MG63 (cell line): ENCODE results near the gene SESN1. TPM values are rescaled to one million over a fixed set of nuclear protein-coding genes. Genes with fewer than 3 reads are reported as not detected.

Source experiments
- DNase-seq: peaks from one replicate; pipeline ENCODE4 v3.0.0-alpha.2; 2020
- H3K27me3 ChIP-seq: fragments of 250-450 bp; sonication (Bioruptor Pico); 2 replicates; pipeline ENCODE4 v1.5.1; 2020; ENCODE audit warnings: mild to moderate bottlenecking, moderate library complexity
- H3K36me3 ChIP-seq: fragments of 250-450 bp; sonication (Bioruptor Pico); 2 replicates; pipeline ENCODE4 v1.5.1; 2020; ENCODE audit warnings: mild to moderate bottlenecking, moderate library complexity
- H3K4me3 ChIP-seq: fragments of 250-450 bp; sonication (Bioruptor Pico); 2 replicates; pipeline ENCODE4 v1.5.1; 2020; ENCODE audit warnings: mild to moderate bottlenecking, moderate library complexity
- H3K9me3 ChIP-seq: fragments of 250-450 bp; sonication (Bioruptor Pico); 2 replicates; pipeline ENCODE4 v1.5.1; 2020; ENCODE audit warnings: mild to moderate bottlenecking, moderate library complexity
- total RNA-seq: library from RNA; depleted of rRNA; stranded (reverse); fragments of >200 nt; shearing (Covaris generic); gene quantifications from 2 replicates; pipeline ENCODE4 v1.2.3, GENCODE V29; 2014; ENCODE audit warnings: low replicate concordance

SESN1 gene
- total RNA-seq, 1 experiment from 2014 or later: 6.1 TPM

DNA sequence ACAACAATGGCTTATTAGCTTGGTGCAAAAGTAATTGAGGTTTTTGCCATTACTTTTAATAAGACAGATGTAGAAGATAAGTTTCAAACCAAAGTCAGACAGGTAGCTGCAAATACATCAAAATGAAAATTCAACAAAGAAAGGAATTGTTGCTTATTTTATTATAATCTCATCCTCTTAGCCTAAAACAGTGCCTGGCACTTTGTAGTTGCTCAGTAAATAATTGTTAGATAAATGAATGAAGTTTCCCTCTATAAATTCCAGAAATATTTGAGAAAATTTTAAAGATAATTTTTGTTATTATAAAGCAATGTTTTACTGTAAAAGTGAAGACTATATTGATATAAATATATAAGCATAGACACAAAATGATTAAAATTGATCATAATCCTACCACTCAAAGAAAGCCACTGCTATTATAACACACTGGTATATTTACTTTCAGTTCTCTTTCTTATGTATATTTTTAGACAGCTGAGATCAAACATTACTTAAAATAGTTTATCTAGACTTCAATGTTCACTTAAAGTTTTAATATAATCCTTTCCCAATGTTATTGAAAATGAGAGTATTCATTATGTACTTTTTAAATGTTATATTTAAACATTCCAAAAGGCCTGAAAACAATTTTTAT, 42.5 kb downstream of the SESN1 start:
- H3K9me3 ChIP-seq: no peaks in the 10 kb centered on the region
- no peaks in the 10 kb centered on the region for H3K36me3 ChIP-seq
- no peak overlapping the region for H3K4me3 ChIP-seq
- no peak for DNase-seq
- no peaks in the 10 kb centered on the region for H3K27me3 ChIP-seq

DNA sequence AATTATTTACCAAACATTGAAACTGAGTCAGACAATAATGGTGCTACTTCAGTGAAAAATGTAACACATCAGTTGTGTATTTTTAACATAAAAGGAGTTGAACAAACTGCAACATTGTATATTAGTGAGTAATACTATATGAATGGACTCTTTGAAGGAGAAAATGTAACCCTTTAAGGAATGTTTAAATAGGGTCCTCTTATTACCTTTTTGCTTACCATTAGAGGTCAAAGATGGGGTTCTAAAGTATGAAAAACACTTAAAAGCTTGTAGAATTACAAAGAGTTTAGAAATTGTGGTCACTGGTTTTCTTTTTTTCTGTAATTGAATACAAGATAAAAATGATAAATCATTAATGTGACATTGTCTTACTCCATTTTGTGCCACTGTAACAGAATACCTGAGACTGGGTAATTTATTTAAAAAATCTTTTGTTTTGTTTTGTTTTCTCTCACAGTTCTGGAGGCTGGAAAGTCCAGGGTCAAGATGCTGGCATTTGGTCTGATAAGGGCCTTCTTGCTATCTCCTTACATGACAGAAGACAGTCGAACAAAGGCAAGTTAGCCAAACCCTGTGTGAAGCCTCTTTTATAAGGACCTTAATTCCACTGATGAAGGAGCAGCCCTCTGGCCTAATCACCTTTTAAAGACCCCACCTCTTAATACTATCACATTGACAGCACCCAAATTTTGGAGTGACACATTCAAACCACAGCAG, 43.2 kb downstream of the SESN1 start:
- H3K27me3 ChIP-seq: no peaks in the 10 kb centered on the region
- no peak overlapping the region for H3K4me3 ChIP-seq
- no peak for DNase-seq
- H3K9me3 ChIP-seq: no peaks in the 10 kb centered on the region
- H3K36me3 ChIP-seq: no peaks in the 10 kb centered on the region

DNA sequence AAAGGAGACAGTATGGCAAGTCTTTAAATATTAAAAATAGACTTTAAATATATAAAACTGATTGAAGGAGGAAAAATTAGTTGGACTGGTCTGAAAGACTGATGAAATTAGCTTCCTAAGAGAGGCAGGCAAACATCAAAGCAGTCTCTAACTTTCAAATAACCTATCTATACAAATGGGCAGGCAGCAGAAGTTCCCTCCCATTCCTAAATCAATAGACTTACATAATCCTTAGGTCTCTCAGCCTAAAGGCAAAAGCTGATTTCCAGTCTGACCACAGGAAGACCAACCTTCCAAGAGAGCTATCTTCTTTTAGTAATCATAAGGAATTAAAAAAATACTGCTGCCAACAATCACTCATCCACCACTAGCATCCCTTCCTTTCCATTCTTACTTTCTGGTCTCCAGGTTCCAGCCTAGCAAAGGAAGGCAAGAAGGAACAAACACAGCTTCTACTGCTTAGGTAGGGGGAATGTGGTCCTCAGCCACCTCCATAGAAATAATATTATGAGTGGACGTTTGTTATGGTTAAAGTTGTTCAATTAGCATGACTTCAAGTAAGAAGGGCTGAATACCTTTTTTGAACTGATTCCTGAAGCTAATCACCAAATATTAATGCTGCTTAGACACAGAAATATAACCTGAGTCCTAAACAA, 44.1 kb downstream of the SESN1 start:
- DNase-seq: no peak
- no peak overlapping the region for H3K4me3 ChIP-seq
- H3K9me3 ChIP-seq: no peaks in the 10 kb centered on the region
- no peaks in the 10 kb centered on the region for H3K36me3 ChIP-seq
- H3K27me3 ChIP-seq: no peaks in the 10 kb centered on the region

DNA sequence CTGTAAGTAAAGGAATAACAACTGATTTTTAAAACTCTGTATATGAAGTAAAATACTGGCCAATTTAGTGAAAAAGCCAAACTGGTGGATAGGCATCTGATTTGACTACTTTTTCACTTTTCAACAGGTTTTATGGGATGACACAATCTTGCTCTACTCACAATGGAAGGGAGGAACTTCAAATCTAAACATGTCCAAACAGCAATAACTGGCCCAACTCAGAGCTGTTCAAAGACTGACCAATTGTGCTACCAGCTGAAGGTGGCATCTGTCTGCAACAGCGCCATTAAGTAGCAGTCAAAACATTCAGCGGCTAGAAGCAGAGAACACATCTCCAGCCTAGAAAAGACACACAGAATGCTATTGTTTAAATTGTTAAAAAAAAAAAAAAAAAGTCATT, 44.6 kb downstream of the SESN1 start:
- no peaks in the 10 kb centered on the region for H3K36me3 ChIP-seq
- H3K4me3 ChIP-seq: no peak overlapping the region
- H3K27me3 ChIP-seq: no peaks in the 10 kb centered on the region
- DNase-seq: no peak
- no peaks in the 10 kb centered on the region for H3K9me3 ChIP-seq

DNA sequence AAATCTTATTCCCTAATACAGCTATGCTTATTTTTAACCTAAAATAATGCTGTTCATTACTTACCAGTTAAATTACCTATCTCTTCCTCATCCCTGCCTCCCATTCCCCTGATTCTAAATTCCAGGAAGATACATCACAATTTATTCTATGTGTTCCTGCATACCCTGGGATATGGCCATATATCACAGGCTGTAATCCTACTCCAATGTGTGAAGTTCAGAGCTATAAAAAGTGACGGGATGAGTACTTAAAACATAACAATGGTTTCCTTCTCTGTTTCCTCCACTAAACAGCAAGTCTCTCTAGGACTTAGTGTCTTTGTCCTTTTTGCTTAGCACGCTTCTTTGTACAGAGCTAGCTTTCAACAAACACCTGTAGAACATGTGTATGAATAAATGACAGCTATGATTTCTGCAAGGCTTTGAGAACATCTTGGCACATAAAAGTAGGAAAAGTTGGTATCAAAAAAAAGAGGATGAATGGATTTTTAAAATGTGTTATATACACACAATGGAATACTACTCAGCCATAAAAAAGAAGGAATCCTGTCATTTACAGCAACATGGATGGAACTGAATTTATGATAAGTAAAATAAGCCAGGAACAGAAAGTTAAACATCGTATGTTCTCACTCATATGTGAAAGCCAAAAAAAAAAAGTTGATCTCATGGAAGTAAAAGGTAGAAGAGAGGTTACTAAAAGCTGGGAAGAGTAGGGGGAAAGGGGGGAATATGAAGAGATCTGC, 45.8 kb downstream of the SESN1 start:
- Histone ChIP-seq H3K4me3 (no peak overlapping the region), H3K9me3 (no peaks in the 10 kb centered on the region), H3K36me3 (no peaks in the 10 kb centered on the region), H3K27me3 (no peaks in the 10 kb centered on the region)
- DNase-seq: no peak

DNA sequence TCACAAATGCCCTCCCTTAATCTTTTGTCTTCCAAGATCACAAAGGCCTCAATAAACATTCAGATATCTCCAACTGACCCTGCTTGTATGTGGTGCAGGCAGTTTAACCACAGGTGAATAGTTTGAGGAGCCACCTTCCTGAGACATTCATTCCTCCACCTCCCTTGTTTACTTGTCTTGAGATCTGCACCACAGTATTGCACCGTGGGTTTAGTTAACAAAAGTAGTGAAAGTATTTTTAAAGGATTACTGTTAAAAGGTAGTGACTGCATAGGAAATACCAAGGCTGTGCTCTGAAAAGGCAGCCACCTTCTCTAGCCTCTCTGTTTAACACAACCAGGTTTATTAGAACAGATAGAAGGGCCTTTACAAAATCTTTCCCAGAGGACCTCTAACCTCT, 46.5 kb downstream of the SESN1 start:
- no peaks in the 10 kb centered on the region for H3K9me3 ChIP-seq
- no peak overlapping the region for H3K4me3 ChIP-seq
- H3K27me3 ChIP-seq: no peaks in the 10 kb centered on the region
- H3K36me3 ChIP-seq: no peaks in the 10 kb centered on the region
- DNase-seq: no peak

DNA sequence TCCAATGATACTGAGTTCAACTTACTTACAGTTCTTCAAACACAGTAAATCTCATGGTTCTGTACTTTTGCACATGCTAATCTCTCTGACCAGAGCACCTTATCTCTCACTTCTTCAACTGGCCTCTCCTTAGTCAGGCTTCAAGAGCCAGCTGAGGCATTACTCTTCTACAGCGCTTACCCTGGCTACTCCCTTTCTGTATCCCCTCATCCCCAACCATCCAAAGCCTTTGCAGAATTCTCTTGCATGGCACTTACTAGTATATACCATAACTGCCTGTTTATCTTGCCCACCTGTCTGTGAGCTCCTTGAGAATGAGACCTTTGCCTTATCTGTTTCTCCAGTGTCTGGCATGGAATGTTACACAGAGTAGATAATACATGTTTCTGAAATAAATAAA, 49.2 kb downstream of the SESN1 start:
- Histone ChIP-seq H3K4me3 (no peak overlapping the region), H3K27me3 (no peaks in the 10 kb centered on the region), H3K9me3 (no peaks in the 10 kb centered on the region), H3K36me3 (no peaks in the 10 kb centered on the region)
- no peak for DNase-seq

DNA sequence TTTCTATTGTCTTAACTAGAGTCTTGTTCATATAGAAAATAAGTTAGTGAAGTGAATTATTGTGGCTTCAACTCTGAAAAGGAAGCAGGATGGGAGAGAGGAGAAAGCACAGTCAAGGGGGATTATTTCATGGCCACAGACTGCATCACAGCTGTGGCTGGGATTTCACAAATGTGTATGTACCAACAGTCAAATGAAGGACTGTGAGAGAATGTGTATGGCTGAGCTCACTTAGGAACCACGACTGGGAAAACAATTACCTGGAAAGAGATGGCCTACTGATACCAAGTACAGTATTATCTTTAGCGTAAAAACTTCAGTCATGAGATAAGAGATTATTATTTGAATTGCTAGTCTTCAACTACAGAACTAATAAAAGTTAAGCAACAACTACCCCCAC, 54.9 kb downstream of the SESN1 start:
- Histone ChIP-seq H3K27me3 (no peaks in the 10 kb centered on the region), H3K4me3 (no peak overlapping the region), H3K36me3 (no peaks in the 10 kb centered on the region), H3K9me3 (no peaks in the 10 kb centered on the region)
- no peak for DNase-seq

DNA sequence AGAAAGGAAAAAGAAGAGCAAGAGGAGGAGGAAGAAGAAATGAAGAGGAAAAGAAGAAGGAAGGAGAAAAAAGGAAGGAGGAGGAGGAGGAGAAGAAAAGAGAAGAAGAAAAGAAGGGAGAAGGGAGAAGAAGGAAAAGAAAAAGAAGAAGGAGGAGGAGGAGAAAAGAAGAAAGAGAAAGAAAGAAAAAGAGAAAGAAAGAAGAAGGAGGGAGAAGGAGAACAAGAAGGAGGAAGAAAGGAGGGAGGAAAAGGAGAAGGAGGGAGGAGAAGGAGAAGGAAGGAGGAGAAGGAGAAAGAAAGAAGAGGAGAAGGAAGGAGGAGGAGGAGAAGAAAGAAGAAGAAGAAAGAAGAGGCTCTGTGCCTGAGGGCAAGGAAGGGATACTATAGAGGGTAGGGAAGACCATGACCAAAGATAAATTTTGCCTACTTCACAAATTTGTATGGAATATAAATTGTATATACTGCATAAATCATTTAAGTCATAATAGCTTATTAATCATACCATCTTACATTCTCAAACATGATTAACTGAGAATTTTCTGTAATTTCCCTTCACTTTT, 55.7 kb downstream of the SESN1 start:
- no peaks in the 10 kb centered on the region for H3K27me3 ChIP-seq
- H3K4me3 ChIP-seq: no peak overlapping the region
- H3K9me3 ChIP-seq: no peaks in the 10 kb centered on the region
- no peaks in the 10 kb centered on the region for H3K36me3 ChIP-seq
- no peak for DNase-seq

DNA sequence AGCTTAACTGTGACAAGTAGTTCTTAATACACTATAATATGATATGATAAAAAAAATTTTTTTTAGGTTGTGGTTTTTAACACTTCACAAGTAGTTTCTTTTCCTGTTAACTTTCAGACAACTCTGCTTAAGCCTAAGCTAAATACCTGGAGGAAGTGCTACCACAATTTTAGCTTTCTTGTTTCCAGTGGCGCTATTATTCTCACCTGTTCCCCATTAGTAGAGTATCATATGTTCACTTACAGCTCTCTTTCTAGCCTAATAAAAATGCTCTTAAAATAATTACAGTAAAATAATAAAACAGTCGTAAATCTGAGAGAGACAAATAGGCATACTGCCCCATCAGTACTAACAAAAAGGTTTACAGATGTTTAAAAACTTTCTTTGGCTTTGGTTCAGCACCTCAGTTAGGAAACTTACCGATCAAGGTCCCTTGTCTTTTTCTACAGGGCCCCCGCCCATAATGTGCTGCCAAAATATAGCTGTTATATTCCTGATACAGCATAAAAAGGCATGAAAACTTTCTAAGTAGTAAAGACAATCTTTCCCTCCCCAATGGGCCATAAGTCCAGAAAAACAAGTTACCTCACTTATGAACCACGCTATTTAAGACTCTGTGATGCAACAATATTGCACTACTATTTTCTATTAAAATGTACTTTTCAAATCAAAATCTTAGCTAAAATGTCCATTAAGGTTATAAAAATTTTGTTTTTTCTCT, 57.9 kb downstream of the SESN1 start:
- Histone ChIP-seq H3K4me3 (no peak overlapping the region), H3K27me3 (no peaks in the 10 kb centered on the region), H3K36me3 (no peaks in the 10 kb centered on the region), H3K9me3 (no peaks in the 10 kb centered on the region)
- no peak for DNase-seq

DNA sequence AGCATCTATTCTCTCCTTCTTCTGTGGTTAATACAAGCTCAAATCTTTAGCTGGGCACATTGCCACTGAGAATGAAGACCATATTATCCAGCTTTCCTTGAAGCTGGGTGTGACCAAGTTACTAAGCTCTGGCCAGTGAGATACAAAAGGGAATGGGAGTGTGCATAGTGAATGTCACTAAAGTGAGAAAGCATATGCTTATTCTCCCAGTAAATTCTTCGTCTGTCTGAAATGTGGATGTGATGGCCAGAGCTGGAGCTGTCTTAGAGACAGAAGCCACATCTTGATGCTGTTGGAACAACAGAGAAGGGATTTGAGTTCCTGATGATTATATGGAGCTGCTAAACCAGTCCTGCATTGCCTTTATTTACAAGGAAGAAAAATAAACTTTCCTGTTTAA, 60.1 kb downstream of the SESN1 start:
- H3K27me3 ChIP-seq: no peaks in the 10 kb centered on the region
- DNase-seq: no peak
- no peaks in the 10 kb centered on the region for H3K9me3 ChIP-seq
- H3K36me3 ChIP-seq: no peaks in the 10 kb centered on the region
- H3K4me3 ChIP-seq: no peak overlapping the region

DNA sequence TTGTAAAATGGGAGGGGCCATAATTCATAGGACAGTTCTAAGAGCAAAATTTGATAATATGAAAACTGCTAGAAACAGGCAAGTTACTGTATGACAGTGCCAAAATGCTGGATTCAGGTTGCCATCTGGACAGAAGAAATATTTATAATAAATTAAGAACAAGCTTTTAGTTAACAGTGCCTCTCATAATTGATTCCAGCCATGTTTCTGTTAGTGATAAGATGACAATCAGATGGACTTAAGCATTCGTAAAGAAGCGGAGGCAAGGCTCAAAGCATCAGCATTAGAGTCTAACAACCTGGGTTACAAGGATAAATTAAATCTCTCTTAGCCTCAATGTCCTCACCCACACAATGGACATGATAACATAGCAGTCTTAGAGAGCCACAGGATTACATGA, 61.0 kb downstream of the SESN1 start:
- Histone ChIP-seq H3K4me3 (no peak overlapping the region), H3K27me3 (no peaks in the 10 kb centered on the region), H3K36me3 (no peaks in the 10 kb centered on the region), H3K9me3 (no peaks in the 10 kb centered on the region)
- DNase-seq: no peak

DNA sequence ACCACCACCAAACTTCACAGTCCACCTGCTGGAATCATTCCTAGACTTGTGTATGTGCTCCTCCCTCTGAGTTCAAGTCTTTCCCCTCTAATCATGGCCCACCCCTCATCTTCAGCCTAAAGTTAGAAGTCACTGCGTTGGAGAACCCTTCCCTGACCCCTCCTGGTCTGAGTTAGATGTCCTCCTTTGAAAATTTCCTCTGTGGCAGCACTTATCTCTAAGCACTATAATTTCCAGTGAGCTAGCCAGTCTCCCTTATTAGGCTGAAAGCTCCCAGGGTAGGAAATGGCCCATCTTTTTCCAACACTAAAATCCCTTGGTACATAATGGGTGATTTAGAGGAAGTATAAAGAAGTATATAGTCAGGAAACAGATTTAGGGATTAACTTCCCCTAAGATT, 63.2 kb downstream of the SESN1 start:
- Histone ChIP-seq H3K27me3 (no peaks in the 10 kb centered on the region), H3K9me3 (no peaks in the 10 kb centered on the region), H3K4me3 (no peak overlapping the region), H3K36me3 (no peaks in the 10 kb centered on the region)
- DNase-seq: no peak

DNA sequence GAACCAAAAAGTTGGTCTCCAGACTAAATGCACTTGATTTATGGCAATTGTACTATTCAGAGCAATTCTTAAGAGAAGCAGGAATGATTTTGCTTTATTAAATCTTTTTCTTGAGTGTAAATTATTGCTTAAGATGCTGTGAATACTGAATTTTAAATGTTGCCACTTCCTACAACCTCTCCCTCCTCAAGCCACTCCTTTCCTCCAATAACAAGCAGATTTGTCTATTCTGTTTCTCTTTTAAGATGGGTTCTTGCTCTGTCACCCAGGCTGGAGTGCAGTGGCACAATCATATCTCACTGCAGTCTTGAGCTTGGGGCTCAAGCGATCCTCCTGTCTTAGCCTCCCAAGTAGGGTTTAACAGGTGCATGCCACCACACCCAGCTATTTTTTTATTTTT, 65.3 kb downstream of the SESN1 start:
- no peak for DNase-seq
- H3K4me3 ChIP-seq: no peak overlapping the region
- no peaks in the 10 kb centered on the region for H3K27me3 ChIP-seq
- no peaks in the 10 kb centered on the region for H3K36me3 ChIP-seq
- H3K9me3 ChIP-seq: no peaks in the 10 kb centered on the region

DNA sequence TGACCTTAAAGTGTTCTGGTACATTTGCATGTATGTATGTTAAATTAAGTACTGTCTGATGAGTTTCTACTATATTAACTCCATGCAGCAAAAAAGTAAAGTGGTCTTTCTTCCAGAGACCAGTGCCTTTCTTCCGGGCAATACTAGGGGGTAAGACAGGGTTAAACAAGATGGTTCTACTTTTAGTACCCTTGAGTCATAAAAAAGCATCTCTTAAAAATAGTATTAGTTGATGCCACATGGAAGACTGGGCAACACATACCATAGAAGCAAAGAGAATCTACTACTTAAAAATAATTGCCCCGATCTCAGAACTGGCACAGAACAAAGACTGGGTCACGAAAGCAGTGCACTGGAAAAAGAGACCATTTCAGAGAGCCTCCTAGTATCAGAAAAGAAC, 66.2 kb downstream of the SESN1 start:
- Histone ChIP-seq H3K9me3 (no peaks in the 10 kb centered on the region), H3K36me3 (no peaks in the 10 kb centered on the region), H3K27me3 (no peaks in the 10 kb centered on the region), H3K4me3 (no peak overlapping the region)
- no peak for DNase-seq

DNA sequence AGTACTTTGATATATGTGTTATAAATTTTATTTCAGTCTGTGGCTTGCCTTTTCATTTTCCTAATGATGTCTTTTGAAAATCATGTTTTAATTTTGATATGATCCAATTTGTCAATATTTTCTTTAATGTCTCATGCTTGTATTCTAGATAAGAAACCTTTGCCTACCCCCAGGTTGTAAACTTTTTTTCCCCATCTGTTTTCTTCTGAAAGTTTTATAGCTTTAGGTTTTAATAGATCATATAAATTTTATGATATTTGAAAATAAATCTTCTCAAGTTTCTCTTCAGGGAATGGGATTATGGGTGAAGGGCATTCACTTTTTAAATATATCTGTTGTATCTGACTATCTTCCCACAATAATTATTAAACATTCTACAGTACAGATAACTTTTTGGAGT, 66.7 kb downstream of the SESN1 start:
- no peak for DNase-seq
- H3K36me3 ChIP-seq: no peaks in the 10 kb centered on the region

DNA sequence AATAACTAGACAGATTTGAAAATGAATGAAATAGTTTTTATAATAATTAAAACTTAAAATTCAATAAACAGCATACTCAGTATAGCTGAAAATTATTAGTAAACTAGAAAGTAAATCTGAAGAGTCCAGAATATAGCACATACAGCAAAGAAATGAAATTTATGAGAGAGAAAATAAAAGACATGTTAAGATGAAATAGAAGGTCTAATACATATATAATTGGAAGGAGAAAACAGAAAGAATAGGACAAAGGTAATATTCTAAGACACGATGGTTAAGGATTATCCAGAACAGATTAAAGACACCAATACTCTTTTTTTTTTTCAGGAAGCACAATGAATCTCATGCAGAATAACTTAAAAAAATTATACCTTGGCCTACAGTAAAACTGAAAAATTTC, 69.0 kb downstream of the SESN1 start:
- no peaks in the 10 kb centered on the region for H3K9me3 ChIP-seq
- H3K4me3 ChIP-seq: no peak overlapping the region
- no peaks in the 10 kb centered on the region for H3K36me3 ChIP-seq
- DNase-seq: no peak
- H3K27me3 ChIP-seq: no peaks in the 10 kb centered on the region

More for the DNA sequence above, 66.7 kb downstream of the SESN1 start:
- H3K9me3 ChIP-seq: no peaks in the 10 kb centered on the region
- H3K4me3 ChIP-seq: no peak overlapping the region
- no peaks in the 10 kb centered on the region for H3K27me3 ChIP-seq
